HCT116 (cell line): ENCODE results near the gene IFT52. TPM values are rescaled to one million over a fixed set of nuclear protein-coding genes. Genes with fewer than 3 reads are reported as not detected.

Experiments used
- ATAC-seq: fragments of 200-7000 bp; cut with Tn5 transposase; 2 replicates; pipeline ENCODE4 v1.9.1; 2020; ENCODE audit warnings: mild to moderate bottlenecking, moderate library complexity
- BruUV-seq: library from RNA; stranded (reverse); fragments of 400-500 nt; replicated peaks from 2 replicates; lab custom pipeline; 2021; lab: Mats Ljungman, UMichigan
- CTCF ChIA-PET: fragments of 300-600 bp; sonication (Branson Sonifier 250); formaldehyde crosslinking; loops from one replicate; lab custom pipeline; 2021; ENCODE audit warnings: antibody characterized with exemption; lab: Charles Lee
- POLR2A ChIA-PET: fragments of 300-600, 350-600 bp; sonication (Branson Sonifier 250); formaldehyde crosslinking; loops from one replicate; lab custom pipeline; 2021; ENCODE audit warnings: antibody characterized with exemption; lab: Charles Lee
- RAD21 ChIA-PET, 2 experiments: fragments of 300-600 bp; sonication (Branson Sonifier 250); formaldehyde crosslinking; loops; one replicate each; lab custom pipeline; 2023; ENCODE audit warnings: low total read pairs in 2 of 2; ENCODE audit not compliant: uncharacterized antibody in 2 of 2, unreplicated experiment in 2 of 2, low non-redundant PET in 1 of 2; lab: Charles Lee
- DNase-seq: peaks from one replicate; pipeline ENCODE4 v3.0.0-alpha.2; 2010; ENCODE audit warnings: low read depth, low spot score
- H2AFZ ChIP-seq: fragments of 200-600 bp; shearing (Covaris generic), sonication (generic); 2 replicates; pipeline ENCODE4 v1.6.1; 2017; ENCODE audit warnings: low read depth, mixed run types, mixed read lengths, antibody characterized with exemption, low read length; ENCODE audit not compliant: poor library complexity, severe bottlenecking
- H3K27ac ChIP-seq: 2 replicates; pipeline ENCODE4 v1.5.1; 2012; ENCODE audit warnings: low read depth, low read length
- H3K27me3 ChIP-seq: fragments of 200-600 bp; sonication (generic); 2 replicates; pipeline ENCODE4 v1.6.1; 2016; ENCODE audit warnings: mixed run types, low read length, mixed read lengths; ENCODE audit not compliant: insufficient read depth
- H3K36me3 ChIP-seq, 2 experiments: fragments of 200-500 bp in 1 of 2; fragments of 200-600 bp in 1 of 2; sonication (Bioruptor generic) in 1 of 2; sonication (generic) in 1 of 2; 2 replicates each; pipeline versions ENCODE4 v1.5.1 to v1.6.1; 2014 to 2016; ENCODE audit warnings: low read length in 2 of 2, inconsistent platforms in 1 of 2, mixed read lengths in 1 of 2, mixed run types in 1 of 2; ENCODE audit not compliant: insufficient read depth in 2 of 2, control insufficient read depth in 1 of 2
- H3K4me1 ChIP-seq, 2 experiments: fragments of 200-600 bp in 1 of 2; sonication (generic) in 1 of 2; 2 replicates each; pipeline versions ENCODE4 v1.5.1 to v1.6.1; 2012 to 2017; ENCODE audit warnings: low read length in 2 of 2, inconsistent platforms in 1 of 2, mild to moderate bottlenecking in 1 of 2, mixed read lengths in 1 of 2, mixed run types in 1 of 2, moderate library complexity in 1 of 2; ENCODE audit not compliant: insufficient read depth in 2 of 2, control insufficient read depth in 1 of 2
- H3K4me2 ChIP-seq: fragments of 200-600 bp; sonication (generic); 2 replicates; pipeline ENCODE4 v1.6.1; 2017; ENCODE audit warnings: mixed run types, low read length, mixed read lengths
- H3K4me3 ChIP-seq, 2 experiments: fragments of 200-600 bp in 1 of 2; sonication (generic) in 1 of 2; replicated peaks in 1 of 2; 2 replicates each; pipeline ENCODE4 v1.5.1; 2011 to 2016; ENCODE audit warnings: low read length in 2 of 2, control low read depth in 1 of 2, low read depth in 1 of 2, mild to moderate bottlenecking in 1 of 2, mixed read lengths in 1 of 2, mixed run types in 1 of 2
- H3K79me2 ChIP-seq: fragments of 200-600 bp; sonication (generic); 2 replicates; pipeline ENCODE4 v1.6.1; 2017; ENCODE audit warnings: mild to moderate bottlenecking, mixed run types, low read length, moderate library complexity, mixed read lengths; ENCODE audit not compliant: insufficient read depth
- H3K9ac ChIP-seq: fragments of 200-600 bp; sonication (generic); 2 replicates; pipeline ENCODE4 v1.6.1; 2016; ENCODE audit warnings: low read length, mixed read lengths
- H3K9me2 ChIP-seq: fragments of 200-600 bp; sonication (generic), shearing (Covaris generic); 2 replicates; pipeline ENCODE4 v1.6.1; 2017; ENCODE audit warnings: mixed run types, mild to moderate bottlenecking, moderate library complexity; ENCODE audit not compliant: insufficient read depth
- H3K9me3 ChIP-seq, 2 experiments: fragments of 200-500 bp in 1 of 2; fragments of 200-600 bp in 1 of 2; sonication (Bioruptor generic) in 1 of 2; sonication (generic) in 1 of 2; 2 replicates each; pipeline ENCODE4 v1.6.1; 2014 to 2017; ENCODE audit warnings: low read length in 2 of 2, mixed read lengths in 2 of 2, inconsistent platforms in 1 of 2, low read depth in 1 of 2, mild to moderate bottlenecking in 1 of 2, mixed run types in 1 of 2, moderate library complexity in 1 of 2; ENCODE audit not compliant: control insufficient read depth in 1 of 2, insufficient read depth in 1 of 2
- H4K20me1 ChIP-seq: fragments of 200-600 bp; sonication (generic), shearing (Covaris generic); 2 replicates; pipeline ENCODE4 v1.6.1; 2017; ENCODE audit warnings: mixed run types, mild to moderate bottlenecking, moderate library complexity; ENCODE audit not compliant: insufficient read depth
- CBX3 ChIP-seq: IDR thresholded peaks from 2 replicates; pipeline ENCODE4 v1.6.1; 2012; ENCODE audit warnings: low read depth
- CEBPB ChIP-seq: IDR thresholded peaks from 2 replicates; pipeline ENCODE4 v1.6.1; 2012; ENCODE audit warnings: low read depth
- CTCF ChIP-seq, 3 experiments: fragments of 200-600 bp in 1 of 3; sonication (generic) in 1 of 3; IDR thresholded peaks in 2 of 3; conservative IDR thresholded peaks in 1 of 3; 2 replicates each; pipeline ENCODE4 v1.5.1; 2012 to 2017; ENCODE audit warnings: low read depth in 2 of 3, low read length in 2 of 3, antibody characterized with exemption in 1 of 3, borderline replicate concordance in 1 of 3, control low read depth in 1 of 3, mild to moderate bottlenecking in 1 of 3, mixed read lengths in 1 of 3, mixed run types in 1 of 3, moderate library complexity in 1 of 3; ENCODE audit not compliant: insufficient read depth in 1 of 3
- EGR1 ChIP-seq: IDR thresholded peaks from 2 replicates; pipeline ENCODE4 v1.6.1; 2012; ENCODE audit warnings: low read depth
- ELF1 ChIP-seq: IDR thresholded peaks from 2 replicates; pipeline ENCODE4 v1.6.1; 2012; ENCODE audit warnings: low read depth, borderline replicate concordance
- EZH2phosphoT487 ChIP-seq: fragments of 200-600 bp; IDR thresholded peaks from 2 replicates; pipeline ENCODE4 v1.6.1; 2018; ENCODE audit warnings: antibody characterized with exemption, borderline replicate concordance
- FOSL1 ChIP-seq: IDR thresholded peaks from 2 replicates; pipeline ENCODE4 v1.6.1; 2012; ENCODE audit warnings: low read depth
- JUND ChIP-seq: IDR thresholded peaks from 2 replicates; pipeline ENCODE4 v1.6.1; 2012
- RAD21 ChIP-seq: IDR thresholded peaks from 2 replicates; pipeline ENCODE4 v1.6.1; 2012; ENCODE audit warnings: low read depth, mild to moderate bottlenecking
- REST ChIP-seq: IDR thresholded peaks from 2 replicates; pipeline ENCODE4 v1.6.1; 2012; ENCODE audit warnings: low read depth
- SIN3A ChIP-seq: IDR thresholded peaks from 2 replicates; pipeline ENCODE4 v1.6.1; 2012; ENCODE audit warnings: low read depth
- SRF ChIP-seq: IDR thresholded peaks from 2 replicates; pipeline ENCODE4 v1.6.1; 2012; ENCODE audit warnings: low read depth
- TCF7L2 ChIP-seq: IDR thresholded peaks from 2 replicates; pipeline ENCODE4 v1.7.0; 2011; ENCODE audit warnings: borderline replicate concordance, inconsistent platforms; ENCODE audit not compliant: insufficient read depth, insufficient read length; ENCODE audit errors: extremely low read depth
- ZFX ChIP-seq: fragments of 450-650 bp; IDR thresholded peaks from 2 replicates; pipeline ENCODE4 v1.6.1; 2017
- ZNF274 ChIP-seq: fragments of 200-500 bp; sonication (Bioruptor generic); IDR thresholded peaks from 2 replicates; pipeline ENCODE4 v1.6.1; 2014; ENCODE audit warnings: mild to moderate bottlenecking, low read depth, low read length, inconsistent platforms
- intact Hi-C: fragments of 100-400 bp; cut with micrococcal nuclease; formaldehyde crosslinking; loops from 2 replicates; pipeline ENCODE4 v1.10.0; 2022
- total RNA-seq: library from RNA; stranded (reverse); gene quantifications from one replicate; pipeline ENCODE4 v1.2.1, GENCODE V29; 2021; ENCODE audit not compliant: unreplicated experiment
- TF ChIP-seq, protein P1 (sequence below): IDR thresholded peaks from 2 replicates; pipeline ENCODE4 v1.6.1; 2012
- TF ChIP-seq, protein P2 (sequence below): IDR thresholded peaks from 2 replicates; pipeline ENCODE4 v1.6.1; 2012

IFT52 gene
- total RNA-seq, 1 experiment from 2014 or later = 29.0 TPM

DNA sequence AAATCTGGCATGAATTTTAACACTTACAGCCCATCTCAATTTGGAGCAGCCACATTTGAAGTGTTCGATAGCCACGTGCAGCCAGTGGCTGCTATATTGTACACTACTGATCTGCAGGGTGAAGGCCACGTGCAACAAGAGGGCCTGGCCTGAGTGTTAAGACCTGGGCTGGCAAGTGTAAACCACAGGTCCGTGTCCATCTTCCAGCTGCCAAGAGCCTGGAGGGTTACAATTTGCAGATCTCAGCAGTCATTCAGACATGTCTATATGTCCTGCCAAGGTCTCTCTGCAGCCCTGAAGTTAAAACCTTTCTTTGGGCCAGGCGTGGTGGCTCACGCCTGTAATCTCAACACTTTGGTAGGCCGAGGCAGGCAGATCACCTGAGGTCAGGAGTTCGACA lies 17.8 kb upstream of the IFT52 start:
- H3K4me1 ChIP-seq = no peaks in the 10 kb centered on the region
- RAD21 ChIA-PET = no interaction called here
- no peaks in the 10 kb centered on the region for H3K36me3 ChIP-seq
- POLR2A ChIA-PET = no interaction called here
- CTCF ChIA-PET = no interaction called here
- DNase-seq = no peak
- H3K9me2 ChIP-seq = no peaks in the 10 kb centered on the region
- no peaks in the 10 kb centered on the region for H4K20me1 ChIP-seq
- ATAC-seq = no peak
- no peak overlapping the region for H3K4me2 ChIP-seq
- H3K9ac ChIP-seq = no peak overlapping the region
- no peak overlapping the region for H2AFZ ChIP-seq
- H3K79me2 ChIP-seq = no peaks in the 10 kb centered on the region
- no peak overlapping the region for H3K27ac ChIP-seq
- no peaks in the 10 kb centered on the region for H3K27me3 ChIP-seq
- intact Hi-C loops = no loop called here
- H3K4me3 ChIP-seq = no peak overlapping the region
- no peak for TF ChIP-seq CBX3
- no peak for TF ChIP-seq EGR1
- TF ChIP-seq JUND = no peak
- TF ChIP-seq CEBPB = no peak
- no peak for TF ChIP-seq ZNF274
- TF ChIP-seq EZH2phosphoT487 = no peak
- TF ChIP-seq SRF = no peak
- TF ChIP-seq RAD21 = no peak
- TF ChIP-seq, protein P1, sequence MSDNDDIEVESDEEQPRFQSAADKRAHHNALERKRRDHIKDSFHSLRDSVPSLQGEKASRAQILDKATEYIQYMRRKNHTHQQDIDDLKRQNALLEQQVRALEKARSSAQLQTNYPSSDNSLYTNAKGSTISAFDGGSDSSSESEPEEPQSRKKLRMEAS = no peak
- no peak for TF ChIP-seq REST
- TF ChIP-seq ZFX = no peak
- TF ChIP-seq CTCF (IDR thresholded peaks at IDR 0.05 in 2 of 3, conservative IDR thresholded peaks at IDR 0.05 in 1 of 3; ENCODE audit: borderline replicate concordance in 1 of 3, insufficient read depth in 1 of 3, low read depth in 2 of 3, low read length in 2 of 3) = no peak
- no peak for TF ChIP-seq SIN3A
- no peak for TF ChIP-seq ELF1
- TF ChIP-seq, protein P2, sequence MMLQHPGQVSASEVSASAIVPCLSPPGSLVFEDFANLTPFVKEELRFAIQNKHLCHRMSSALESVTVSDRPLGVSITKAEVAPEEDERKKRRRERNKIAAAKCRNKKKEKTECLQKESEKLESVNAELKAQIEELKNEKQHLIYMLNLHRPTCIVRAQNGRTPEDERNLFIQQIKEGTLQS = no peak
- no peak for TF ChIP-seq FOSL1
- no peak for TF ChIP-seq TCF7L2
- H3K9me3 ChIP-seq = no peaks in the 10 kb centered on the region
- no TSS peak for BruUV-seq
